Measurements from ENCODE around the gene CHST11.

DNA sequence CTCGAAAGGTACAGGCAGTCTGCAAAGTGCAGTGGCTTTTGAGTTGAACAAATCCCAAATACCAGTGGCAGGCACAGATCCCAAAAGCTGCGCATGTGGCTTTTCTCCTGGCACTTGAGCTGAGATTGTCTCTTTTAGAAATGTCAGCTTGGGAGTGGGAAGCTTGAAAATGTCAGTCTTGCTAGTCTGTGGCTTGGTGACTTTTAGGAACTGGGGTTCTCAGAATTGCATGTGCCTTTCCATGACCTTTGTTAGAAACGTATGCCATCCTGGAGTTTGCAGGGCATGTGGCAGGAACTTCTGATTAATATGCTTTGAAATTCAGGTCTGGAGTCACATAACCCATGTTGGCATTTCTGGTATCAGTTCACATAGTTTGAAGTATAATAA, 182.1 kb downstream of the CHST11 start:
- TF ChIP-seq POLR2AphosphoS5 (IDR thresholded peaks at IDR 0.05) (no peak), POLR2A (IDR thresholded peaks at IDR 0.05) (no peak)
- TF ChIP-seq, protein P1, sequence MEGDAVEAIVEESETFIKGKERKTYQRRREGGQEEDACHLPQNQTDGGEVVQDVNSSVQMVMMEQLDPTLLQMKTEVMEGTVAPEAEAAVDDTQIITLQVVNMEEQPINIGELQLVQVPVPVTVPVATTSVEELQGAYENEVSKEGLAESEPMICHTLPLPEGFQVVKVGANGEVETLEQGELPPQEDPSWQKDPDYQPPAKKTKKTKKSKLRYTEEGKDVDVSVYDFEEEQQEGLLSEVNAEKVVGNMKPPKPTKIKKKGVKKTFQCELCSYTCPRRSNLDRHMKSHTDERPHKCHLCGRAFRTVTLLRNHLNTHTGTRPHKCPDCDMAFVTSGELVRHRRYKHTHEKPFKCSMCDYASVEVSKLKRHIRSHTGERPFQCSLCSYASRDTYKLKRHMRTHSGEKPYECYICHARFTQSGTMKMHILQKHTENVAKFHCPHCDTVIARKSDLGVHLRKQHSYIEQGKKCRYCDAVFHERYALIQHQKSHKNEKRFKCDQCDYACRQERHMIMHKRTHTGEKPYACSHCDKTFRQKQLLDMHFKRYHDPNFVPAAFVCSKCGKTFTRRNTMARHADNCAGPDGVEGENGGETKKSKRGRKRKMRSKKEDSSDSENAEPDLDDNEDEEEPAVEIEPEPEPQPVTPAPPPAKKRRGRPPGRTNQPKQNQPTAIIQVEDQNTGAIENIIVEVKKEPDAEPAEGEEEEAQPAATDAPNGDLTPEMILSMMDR (IDR thresholded peaks at IDR 0.05), result no peak

Data from breast epithelium (tissue), 3 donors.